HepG2 (cell line): ENCODE measurements around the gene FGGY. TPM values are rescaled to one million over a fixed set of nuclear protein-coding genes. Genes with fewer than 3 reads are reported as not detected.

Source experiments
- ATAC-seq: fragments of 200-7000 bp; cut with Tn5 transposase; 3 replicates; pipeline ENCODE4 v1.9.1; 2020; ENCODE audit warnings: mild to moderate bottlenecking, moderate library complexity
- BruUV-seq: library from RNA; stranded (reverse); fragments of 400-500 nt; replicated peaks from 2 replicates; lab custom pipeline; 2021; lab: Mats Ljungman, UMichigan
- CTCF ChIA-PET: fragments of 300-600 bp; formaldehyde crosslinking; extraction: SDS; loops from one replicate; lab custom pipeline; 2021; ENCODE audit warnings: low total read pairs, inconsistent platforms, low intra/inter-chr PET ratio; lab: Yijun Ruan, JAX
- POLR2A ChIA-PET: fragments of 350-600 bp; sonication (Branson Sonifier 250); formaldehyde crosslinking; loops from one replicate; lab custom pipeline; 2020; ENCODE audit warnings: antibody characterized with exemption, inconsistent platforms; lab: Yijun Ruan, JAX
- DNase-seq: peaks from one replicate; pipeline ENCODE4 v3.0.0-alpha.2; 2015; ENCODE audit warnings: low spot score
- FAIRE-seq: peaks from 3 replicates; lab custom pipeline; 2011; peaks lifted over from hg19 to GRCh38; lab: Jason Lieb, UNC
- H2AFZ ChIP-seq: one replicate; pipeline ENCODE4 v1.6.1; 2011; ENCODE audit warnings: low read length, inconsistent platforms
- H3K27ac ChIP-seq: fragments of 300-600 bp; 3 replicates; pipeline ENCODE4 v1.8.0; 2011; ENCODE audit warnings: mixed run types, mild to moderate bottlenecking, mixed read lengths, low read length, inconsistent platforms; ENCODE audit not compliant: insufficient read depth; ENCODE audit errors: extremely low read length
- H3K27me3 ChIP-seq, 2 experiments: fragments of 200-600 bp in 1 of 2; 2 replicates in 1 of 2; 3 replicates in 1 of 2; pipeline versions ENCODE4 v1.6.0 to v1.8.0; 2011; ENCODE audit warnings: low read length in 2 of 2, mild to moderate bottlenecking in 2 of 2, moderate library complexity in 2 of 2, inconsistent platforms in 1 of 2; ENCODE audit not compliant: insufficient read depth in 2 of 2, control insufficient read depth in 1 of 2
- H3K36me3 ChIP-seq, 2 experiments: fragments of 200-600 bp in 1 of 2; replicated peaks in 1 of 2; 2 replicates in 1 of 2; 3 replicates in 1 of 2; pipeline versions ENCODE4 v1.5.1 to v1.8.0; 2011; ENCODE audit warnings: low read length in 2 of 2, inconsistent platforms in 1 of 2; ENCODE audit not compliant: insufficient read depth in 2 of 2, control insufficient read depth in 1 of 2
- H3K4me1 ChIP-seq: 2 replicates; pipeline ENCODE4 v1.5.1; 2012; ENCODE audit warnings: low read length, inconsistent platforms; ENCODE audit not compliant: insufficient read depth
- H3K4me2 ChIP-seq: 2 replicates; pipeline ENCODE4 v1.6.0; 2011; ENCODE audit warnings: low read depth, low read length, inconsistent platforms
- H3K4me3 ChIP-seq, 3 experiments: fragments of 200-600 bp in 1 of 3; sonication (generic), shearing (Covaris generic) in 1 of 3; replicated peaks in 1 of 3; 2 replicates each; pipeline ENCODE4 v1.5.1; 2011 to 2016; ENCODE audit warnings: low read length in 3 of 3, inconsistent platforms in 2 of 3, low read depth in 2 of 3, mild to moderate bottlenecking in 2 of 3, control low read depth in 1 of 3, mixed read lengths in 1 of 3; ENCODE audit not compliant: insufficient read depth in 1 of 3
- H3K79me2 ChIP-seq: one replicate; pipeline ENCODE4 v1.6.1; 2011; ENCODE audit warnings: low read length, inconsistent platforms; ENCODE audit not compliant: insufficient read depth
- H3K9ac ChIP-seq: 2 replicates; pipeline ENCODE4 v1.6.0; 2011; ENCODE audit warnings: mild to moderate bottlenecking, low read depth, low read length, inconsistent platforms; ENCODE audit not compliant: insufficient read depth
- H3K9me3 ChIP-seq: 2 replicates; pipeline ENCODE4 v1.5.1; 2012; ENCODE audit warnings: mild to moderate bottlenecking, low read length
- H4K20me1 ChIP-seq: 2 replicates; pipeline ENCODE4 v1.6.0; 2011; ENCODE audit warnings: inconsistent platforms, mild to moderate bottlenecking, low read length, moderate library complexity; ENCODE audit not compliant: insufficient read depth
- DNMT1 ChIP-seq: sonication (generic); formaldehyde crosslinking; IDR thresholded peaks from 2 replicates; pipeline ENCODE4 v1.5.1; 2020; ENCODE audit warnings: mild to moderate bottlenecking, missing genetic modification reagents
- ELF4 ChIP-seq: sonication (generic); formaldehyde crosslinking; IDR thresholded peaks from 2 replicates; pipeline ENCODE4 v1.5.0; 2020; ENCODE audit warnings: missing genetic modification reagents, mild to moderate bottlenecking, moderate library complexity, borderline replicate concordance
- GABPA ChIP-seq, 2 experiments: IDR thresholded peaks; 2 replicates each; pipeline ENCODE4 v1.6.1; 2011 to 2016; ENCODE audit warnings: low read depth in 2 of 2, low read length in 1 of 2, missing biosample characterization in 1 of 2, missing genetic modification characterization in 1 of 2
- KDM4B ChIP-seq: sonication (generic); formaldehyde crosslinking; IDR thresholded peaks from 2 replicates; pipeline ENCODE4 v1.4.0; 2020; ENCODE audit warnings: missing genetic modification reagents
- KLF11 ChIP-seq: IDR thresholded peaks from 2 replicates; pipeline ENCODE4 v1.6.1; 2016; ENCODE audit warnings: missing compliant biosample characterization
- MAFF ChIP-seq: IDR thresholded peaks from 2 replicates; pipeline ENCODE4 v1.6.1; 2011; ENCODE audit warnings: low read depth, low read length, improper control_type of control experiment
- MAFK ChIP-seq, 2 experiments: IDR thresholded peaks in 1 of 2; conservative IDR thresholded peaks in 1 of 2; 2 replicates each; pipeline ENCODE4 v1.6.1; 2011; ENCODE audit warnings: improper control_type of control experiment in 2 of 2, low read length in 2 of 2
- RFXANK ChIP-seq: IDR thresholded peaks from 2 replicates; pipeline ENCODE4 v1.6.1; 2016
- SOX5 ChIP-seq: IDR thresholded peaks from 2 replicates; pipeline ENCODE4 v1.6.1; 2016; ENCODE audit warnings: borderline replicate concordance
- STAT5B ChIP-seq: sonication (generic); formaldehyde crosslinking; IDR thresholded peaks from 2 replicates; pipeline ENCODE4 v1.4.0; 2020; ENCODE audit warnings: missing genetic modification reagents
- ZNF136 ChIP-seq: sonication (generic); formaldehyde crosslinking; IDR thresholded peaks from 2 replicates; pipeline ENCODE4 v1.8.1; 2022; ENCODE audit warnings: low read depth, mild to moderate bottlenecking, moderate library complexity, missing genetic modification reagents
- ZNF619 ChIP-seq: sonication (generic); formaldehyde crosslinking; IDR thresholded peaks from 2 replicates; pipeline ENCODE4 v1.4.0; 2020; ENCODE audit warnings: mild to moderate bottlenecking, missing genetic modification reagents
- WGBS: methylation state at CpG from one replicate; pipeline ENCODE4 v1.1.6; 2017; ENCODE audit warnings: low lambda C conversion rate; 5-methylcytosine and 5-hydroxymethylcytosine counted together
- in situ Hi-C: cut with HindIII; loops from 2 replicates; pipeline ENCODE4 v1.10.0; 2017; ENCODE audit warnings: low pct_unique_long_range_greater_than_20kb; ENCODE audit not compliant: extremely low pct_ligation_motif_present
- intact Hi-C: fragments of 100-400 bp; cut with micrococcal nuclease; formaldehyde crosslinking; loops from one replicate; pipeline ENCODE4 v1.10.0; 2022; ENCODE audit not compliant: unreplicated experiment
- polyA plus RNA-seq, 8 experiments: library from polyadenylated mRNA; depleted of rRNA in 3 of 8; stranded (reverse) in 7 of 8; unstranded in 1 of 8; fragments of >200 nt; fragmentation: Illumina TruSeq in 4 of 8; extraction: Trizol in 4 of 8; gene quantifications; 2 replicates each; pipeline versions ENCODE4 v1.2.1 to v1.2.3, GENCODE V29; 2011 to 2016; ENCODE audit warnings: low read depth in 4 of 8, missing spikeins in 1 of 8, mixed read lengths in 1 of 8; ENCODE audit not compliant: insufficient read depth in 1 of 8
- total RNA-seq, 5 experiments: library from RNA; depleted of rRNA; stranded (reverse); fragments of >200 nt; fragmentation: Illumina TruSeq; extraction: Trizol; gene quantifications; 2 replicates each; pipeline ENCODE4 v1.2.3, GENCODE V29; 2016; ENCODE audit warnings: low read depth in 1 of 5
- TF ChIP-seq, protein P1 (sequence below): IDR thresholded peaks from 2 replicates; pipeline ENCODE4 v1.6.1; 2016; ENCODE audit warnings: mild to moderate bottlenecking
- TF ChIP-seq, protein P2 (sequence below): sonication (generic); formaldehyde crosslinking; IDR thresholded peaks from 2 replicates; pipeline ENCODE4 v1.8.0; 2023; ENCODE audit warnings: mild to moderate bottlenecking, missing genetic modification reagents

Gene FGGY
- total and polyA plus RNA-seq, 2 of the 13 experiments (the other 11 are each of a cell fraction or from before 2014, with no cell fraction given), result 15.7 to 27.5 TPM

- TF ChIP-seq, protein P1, sequence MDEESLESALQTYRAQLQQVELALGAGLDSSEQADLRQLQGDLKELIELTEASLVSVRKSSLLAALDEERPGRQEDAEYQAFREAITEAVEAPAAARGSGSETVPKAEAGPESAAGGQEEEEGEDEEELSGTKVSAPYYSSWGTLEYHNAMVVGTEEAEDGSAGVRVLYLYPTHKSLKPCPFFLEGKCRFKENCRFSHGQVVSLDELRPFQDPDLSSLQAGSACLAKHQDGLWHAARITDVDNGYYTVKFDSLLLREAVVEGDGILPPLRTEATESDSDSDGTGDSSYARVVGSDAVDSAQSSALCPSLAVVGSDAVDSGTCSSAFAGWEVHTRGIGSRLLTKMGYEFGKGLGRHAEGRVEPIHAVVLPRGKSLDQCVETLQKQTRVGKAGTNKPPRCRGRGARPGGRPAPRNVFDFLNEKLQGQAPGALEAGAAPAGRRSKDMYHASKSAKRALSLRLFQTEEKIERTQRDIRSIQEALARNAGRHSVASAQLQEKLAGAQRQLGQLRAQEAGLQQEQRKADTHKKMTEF, result no peak
- TF ChIP-seq RFXANK, result no peak
- TF ChIP-seq KDM4B (CRISPR knock-in tag), result no peak
- no peak for TF ChIP-seq GABPA (IDR thresholded peaks at IDR 0.05; ENCODE audit: low read depth, low read length)
- TF ChIP-seq GABPA (CRISPR knock-in tag; IDR thresholded peaks at IDR 0.05; ENCODE audit: low read depth), result no peak
- TF ChIP-seq ZNF136, result no peak
- no peak for TF ChIP-seq STAT5B (CRISPR knock-in tag)
- TF ChIP-seq ELF4, result no peak
- TF ChIP-seq KLF11 (CRISPR knock-in tag), result no peak
- TF ChIP-seq, protein P2, sequence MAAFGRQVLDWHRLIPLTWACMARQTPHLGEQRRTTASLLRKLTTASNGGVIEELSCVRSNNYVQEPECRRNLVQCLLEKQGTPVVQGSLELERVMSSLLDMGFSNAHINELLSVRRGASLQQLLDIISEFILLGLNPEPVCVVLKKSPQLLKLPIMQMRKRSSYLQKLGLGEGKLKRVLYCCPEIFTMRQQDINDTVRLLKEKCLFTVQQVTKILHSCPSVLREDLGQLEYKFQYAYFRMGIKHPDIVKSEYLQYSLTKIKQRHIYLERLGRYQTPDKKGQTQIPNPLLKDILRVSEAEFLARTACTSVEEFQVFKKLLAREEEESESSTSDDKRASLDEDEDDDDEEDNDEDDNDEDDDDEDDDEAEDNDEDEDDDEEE, result no peak
- TF ChIP-seq ZNF619 (CRISPR knock-in tag), result no peak
Observed at GRCh38 chr1:59751801-59752200, 454.9 kb downstream of the FGGY start (continued).

DNA sequence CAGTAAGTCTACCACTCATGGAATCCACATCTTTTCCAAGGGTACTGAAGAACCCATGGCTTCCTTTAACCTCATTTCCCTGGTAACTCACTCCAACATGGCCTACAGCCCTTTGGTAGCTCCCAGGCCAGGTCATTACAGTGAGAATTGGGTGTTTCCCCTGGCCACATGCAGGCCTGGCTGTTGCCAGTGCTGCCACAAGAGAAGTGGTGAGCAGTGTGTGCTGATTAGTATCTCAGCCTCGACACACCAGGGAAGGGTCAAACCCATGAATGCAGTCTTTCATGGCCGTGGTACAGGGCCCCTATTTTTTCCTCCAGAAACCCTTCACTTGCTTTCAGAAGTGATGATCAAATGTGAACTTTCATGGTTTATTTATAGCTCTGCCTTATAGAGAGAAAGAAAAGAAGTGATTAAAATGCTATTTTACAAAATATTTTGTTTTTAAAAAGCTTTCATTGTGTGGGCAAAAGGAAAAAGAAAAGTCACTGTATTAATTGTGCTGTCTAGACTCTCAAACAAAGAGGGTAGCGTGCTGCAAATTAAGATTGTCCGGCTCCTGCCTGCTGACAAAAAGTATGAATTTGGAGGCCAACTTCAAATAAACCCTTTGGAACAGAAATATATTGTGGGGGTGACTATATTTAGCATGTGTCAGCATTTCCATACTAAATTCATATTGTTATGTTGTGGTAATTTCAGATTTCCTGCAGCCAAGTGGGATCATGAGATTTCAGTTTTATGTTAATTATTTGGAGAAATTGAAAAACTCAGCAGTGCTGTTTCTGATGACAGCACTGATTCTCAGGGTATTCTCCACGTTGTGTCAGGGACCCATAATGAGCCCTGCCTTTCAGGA lies 455.9 kb downstream of the FGGY start:
- Histone ChIP-seq H3K4me2 (no peak overlapping the region), H3K36me3 (no peaks in the 10 kb centered on the region), H3K27me3 (no peaks in the 10 kb centered on the region), H3K4me3 (no peak overlapping the region), H4K20me1 (no peaks in the 10 kb centered on the region), H3K4me1 (peaks cover 10% of the 10 kb centered on the region), H2AFZ (no peak overlapping the region), H3K9ac (no peak overlapping the region), H3K9me3 (no peaks in the 10 kb centered on the region)
- ChIA-PET POLR2A (no interaction called here), CTCF (no interaction called here)
- ATAC-seq (no peak), FAIRE-seq (no peak)
- no TSS peak for BruUV-seq
- intact Hi-C loops, result loop anchor here (10.0 kb wide), 1 partner anchor 828 kb away; no protein-coding TSS in a partner anchor
- TF ChIP-seq MAFF (peak; percentile 88), DNMT1 (CRISPR knock-in tag) (no peak), SOX5 (CRISPR knock-in tag) (no peak), MAFK (conservative IDR thresholded peaks at IDR 0.05 in 1 of 2, IDR thresholded peaks at IDR 0.05 in 1 of 2; ENCODE audit: low read length in 2 of 2) (peak; percentile 85 to 95)
- TF ChIP-seq, all 625 proteins: peak for 2
- Histone ChIP-seq H3K27ac (no peak overlapping the region), H3K79me2 (no peaks in the 10 kb centered on the region)
- 91% methylated on average over 5 of the region's 5 CpGs for WGBS
- DNase-seq, result no peak
- in situ Hi-C loops, result loop anchor here (10.0 kb wide), 1 partner anchor 1008 kb away; no protein-coding TSS in a partner anchor
